PC-3 (cell line): ENCODE measurements around the gene ATP12A. TPM values are rescaled to one million over a fixed set of nuclear protein-coding genes. Genes with fewer than 3 reads are reported as not detected.

Experiments
- ATAC-seq: fragments of 200-7000 bp; cut with Tn5 transposase; 2 replicates; pipeline ENCODE4 v1.9.1; 2020; ENCODE audit warnings: mild to moderate bottlenecking, moderate library complexity
- BruUV-seq: library from RNA; stranded (reverse); fragments of 400-500 nt; replicated peaks from 2 replicates; lab custom pipeline; 2021; lab: Mats Ljungman, UMichigan
- CTCF ChIA-PET: fragments of 300-600 bp; sonication (Branson Sonifier 250); formaldehyde crosslinking; loops from one replicate; lab custom pipeline; 2022; ENCODE audit warnings: antibody characterized with exemption; lab: Charles Lee
- POLR2A ChIA-PET: fragments of 300-600 bp; sonication (Branson Sonifier 250); formaldehyde crosslinking; loops from one replicate; lab custom pipeline; 2022; ENCODE audit warnings: antibody characterized with exemption; ENCODE audit not compliant: unreplicated experiment; lab: Charles Lee
- DNase-seq: peaks from one replicate; pipeline ENCODE4 v3.0.0-alpha.2; 2015
- H2AFZ ChIP-seq: fragments of 300-600 bp; sonication (generic); 2 replicates; pipeline ENCODE4 v1.6.0; 2016; ENCODE audit warnings: antibody characterized with exemption, low read length
- H3F3A ChIP-seq: fragments of 300-600 bp; sonication (generic); one replicate; pipeline ENCODE4 v1.6.0; 2017; ENCODE audit warnings: antibody characterized with exemption, low read length, control low read depth, mild to moderate bottlenecking; ENCODE audit not compliant: unreplicated experiment
- H3K27ac ChIP-seq: fragments of 300-600 bp; sonication (generic); 2 replicates; pipeline ENCODE4 v1.5.1; 2016; ENCODE audit warnings: mild to moderate bottlenecking, low read length
- H3K27me3 ChIP-seq: fragments of 300-600 bp; sonication (generic); 2 replicates; pipeline ENCODE4 v1.6.1; 2016; ENCODE audit warnings: low read length, mixed read lengths
- H3K36me3 ChIP-seq: fragments of 300-600 bp; sonication (generic); 2 replicates; pipeline ENCODE4 v1.6.1; 2016; ENCODE audit warnings: low read depth, mixed run types, low read length, mixed read lengths
- H3K4me1 ChIP-seq: fragments of 300-600 bp; sonication (generic); 2 replicates; pipeline ENCODE4 v1.5.1; 2016; ENCODE audit warnings: low read length; ENCODE audit not compliant: insufficient read depth
- H3K4me2 ChIP-seq: fragments of 300-600 bp; sonication (generic); 2 replicates; pipeline ENCODE4 v1.6.0; 2016; ENCODE audit warnings: low read length
- H3K4me3 ChIP-seq: fragments of 300-600 bp; sonication (generic); 2 replicates; pipeline ENCODE4 v1.5.1; 2016; ENCODE audit warnings: mild to moderate bottlenecking, low read length, mixed read lengths
- H3K79me2 ChIP-seq: fragments of 300-600 bp; sonication (generic); 2 replicates; pipeline ENCODE4 v1.6.1; 2017; ENCODE audit warnings: low read length, mixed read lengths
- H3K9ac ChIP-seq: fragments of 300-600 bp; sonication (generic); 2 replicates; pipeline ENCODE4 v1.6.0; 2016; ENCODE audit warnings: mild to moderate bottlenecking, low read length
- H3K9me2 ChIP-seq: fragments of 300-600 bp; sonication (generic); replicated peaks from 2 replicates; pipeline ENCODE4 v1.6.1; 2016; ENCODE audit warnings: mixed run types, low read length, mixed read lengths
- H3K9me3 ChIP-seq: fragments of 300-600 bp; sonication (generic); 2 replicates; pipeline ENCODE4 v1.6.1; 2016; ENCODE audit warnings: low read length, mixed read lengths
- H4K20me1 ChIP-seq: fragments of 300-600 bp; sonication (generic); 2 replicates; pipeline ENCODE4 v1.6.1; 2016; ENCODE audit warnings: low read length, mixed read lengths
- CTCF ChIP-seq: fragments of 300-600 bp; sonication (generic); conservative IDR thresholded peaks from 2 replicates; pipeline ENCODE4 v1.5.1; 2017; ENCODE audit warnings: antibody characterized with exemption, low read depth, mild to moderate bottlenecking, low read length
- EZH2 ChIP-seq: fragments of 300-600 bp; sonication (generic); IDR thresholded peaks from one replicate; pipeline ENCODE4 v1.6.1; 2017; ENCODE audit warnings: antibody characterized with exemption, mild to moderate bottlenecking, low read length; ENCODE audit not compliant: unreplicated experiment
- EZH2phosphoT487 ChIP-seq: fragments of 300-600 bp; sonication (generic); IDR thresholded peaks from 2 replicates; pipeline ENCODE4 v1.6.1; 2018; ENCODE audit warnings: mild to moderate bottlenecking, antibody characterized with exemption, low read length, borderline replicate concordance
- intact Hi-C: fragments of 100-400 bp; cut with micrococcal nuclease; formaldehyde crosslinking; loops from 2 replicates; pipeline ENCODE4 v1.9.0; 2023
- total RNA-seq: library from RNA; depleted of rRNA; stranded (reverse); fragments of >200 nt; gene quantifications from 2 replicates; pipeline ENCODE4 v1.2.3, GENCODE V29; 2014

The ATP12A gene
- total RNA-seq, 1 experiment from 2014 or later = 0.11 TPM

DNA sequence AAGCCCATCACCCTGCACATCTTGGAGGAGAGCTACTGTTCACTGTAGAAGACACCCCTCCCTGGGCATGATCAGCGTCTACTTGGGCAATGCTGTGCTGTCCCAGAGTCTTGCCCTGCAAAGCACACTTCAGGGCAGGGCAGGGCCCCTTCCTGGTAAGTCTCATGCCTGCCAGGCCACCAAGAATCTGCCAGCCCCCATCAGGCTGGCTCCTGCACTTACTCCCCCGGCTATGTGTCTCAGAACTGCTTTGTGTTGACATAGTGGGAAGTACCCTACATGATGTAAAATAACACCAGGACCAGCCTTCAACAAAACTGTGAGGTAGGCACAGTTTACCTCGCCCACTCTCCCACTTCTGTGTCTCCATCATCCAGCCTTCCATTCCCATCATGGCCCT lies 27.8 kb upstream of the ATP12A start:
- ChIA-PET CTCF (no interaction called here), POLR2A (no interaction called here)
- intact Hi-C loops = no loop called here
- Histone ChIP-seq H3K9me3 (no peaks in the 10 kb centered on the region), H2AFZ (no peak overlapping the region; the same call in 1 of the 2 replicates), H3K4me2 (peak overlapping the region; percentile 52), H3F3A (no peaks in the 10 kb centered on the region), H3K27ac (peak overlapping the region; percentile 33; the same call in 1 of the 2 replicates), H3K9ac (no peak overlapping the region), H3K79me2 (no peaks in the 10 kb centered on the region), H3K4me1 (peaks cover 16% of the 10 kb centered on the region), H3K36me3 (no peaks in the 10 kb centered on the region), H3K9me2 (no peaks in the 10 kb centered on the region), H4K20me1 (no peaks in the 10 kb centered on the region), H3K27me3 (no peaks in the 10 kb centered on the region), H3K4me3 (no peak overlapping the region)
- no peak for DNase-seq
- TF ChIP-seq EZH2 = no peak
- no peak for TF ChIP-seq CTCF
- no peak for TF ChIP-seq EZH2phosphoT487
- no TSS peak for BruUV-seq
- no peak for ATAC-seq

- no peak for ATAC-seq
- no peak for DNase-seq
- Histone ChIP-seq H3K9me3 (no peaks in the 10 kb centered on the region), H3K4me1 (peaks cover 23% of the 10 kb centered on the region), H3K4me3 (no peak overlapping the region), H3K36me3 (no peaks in the 10 kb centered on the region), H3K79me2 (no peaks in the 10 kb centered on the region), H3K9ac (no peak overlapping the region), H3K9me2 (no peaks in the 10 kb centered on the region), H2AFZ (no peak overlapping the region), H3K4me2 (no peak overlapping the region), H3F3A (no peaks in the 10 kb centered on the region), H3K27me3 (no peaks in the 10 kb centered on the region), H3K27ac (no peak overlapping the region), H4K20me1 (no peaks in the 10 kb centered on the region)
- TF ChIP-seq EZH2phosphoT487 (no peak), EZH2 (no peak), CTCF (no peak)
- ChIA-PET CTCF (no interaction called here), POLR2A (no interaction called here)
- BruUV-seq = no TSS peak
- intact Hi-C loops = no loop called here
These were observed 25.5 kb upstream of the ATP12A start for GRCh38 chr13:24654741-24655140.

GRCh38 chr13:24659239-24659638 lies 21.0 kb upstream of the ATP12A start:
- Histone ChIP-seq H3K9me3 (no peaks in the 10 kb centered on the region), H4K20me1 (no peaks in the 10 kb centered on the region), H3K27me3 (no peaks in the 10 kb centered on the region), H3F3A (no peaks in the 10 kb centered on the region), H3K79me2 (no peaks in the 10 kb centered on the region), H3K9me2 (no peaks in the 10 kb centered on the region), H3K4me1 (peaks cover 8% of the 10 kb centered on the region; the same call in 1 of the 2 replicates), H3K4me2 (no peak overlapping the region), H3K36me3 (no peaks in the 10 kb centered on the region), H3K27ac (no peak overlapping the region), H2AFZ (no peak overlapping the region), H3K4me3 (no peak overlapping the region), H3K9ac (no peak overlapping the region)
- ChIA-PET POLR2A (no interaction called here), CTCF (no interaction called here)
- TF ChIP-seq CTCF (no peak), EZH2phosphoT487 (no peak), EZH2 (no peak)
- DNase-seq (peak; percentile 17), ATAC-seq (peak; percentile 46; the same call in 1 of the 2 replicates)
- no TSS peak for BruUV-seq
- intact Hi-C loops = no loop called here
